ENCODE measurements around the gene RAB11FIP2. TPM values are rescaled to one million over a fixed set of nuclear protein-coding genes. Genes with fewer than 3 reads are reported as not detected.
"Not testable (repeated sequence)": the region's sequence is repeated elsewhere in the genome, so short reads cannot be mapped to it uniquely, and the experiment has no call there.

The RAB11FIP2 gene
- total and polyA plus RNA-seq, 2 experiments from 2014 or later, result 9.8 to 18.4 TPM

DNA sequence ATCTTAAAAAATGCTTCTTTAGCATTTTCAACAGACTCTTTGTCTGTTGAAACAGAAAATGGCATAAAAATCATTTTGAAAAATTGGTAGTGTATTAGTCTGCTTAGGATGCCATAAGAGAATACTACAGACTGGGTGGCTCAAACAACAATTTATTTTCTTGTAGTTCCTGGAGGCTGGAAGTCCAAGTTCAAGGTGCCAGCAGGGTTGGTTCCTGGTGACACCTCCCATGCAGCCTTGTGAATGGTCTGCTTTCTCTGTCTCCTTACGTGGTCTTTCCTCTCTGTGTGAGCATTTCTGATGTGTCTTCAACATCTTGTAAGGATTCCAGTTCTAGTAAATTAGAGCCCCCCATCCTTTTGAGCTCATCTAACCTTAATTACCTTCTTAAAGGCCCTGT lies 26.1 kb upstream of the RAB11FIP2 start:
- H3K27ac ChIP-seq, result no peak overlapping the region
- no peaks in the 10 kb centered on the region for H3K4me1 ChIP-seq (ENCODE audit: low read depth)
- no peaks in the 10 kb centered on the region for H3K9me3 ChIP-seq (ENCODE audit: low read depth)
- no peak for TF ChIP-seq CTCF (IDR thresholded peaks at IDR 0.05; ENCODE audit: low read depth, low read length)
- H3K36me3 ChIP-seq, result no peaks in the 10 kb centered on the region
- H3K27me3 ChIP-seq, result no peaks in the 10 kb centered on the region
- no peak for DNase-seq (ENCODE audit: low read depth in 1 of 2, low spot score in 1 of 2)
- no peak overlapping the region for H3K4me3 ChIP-seq

- not testable (repeated sequence) for H3K9me3 ChIP-seq (ENCODE audit: low read depth); H3K4me3 ChIP-seq; H3K27ac ChIP-seq; H3K36me3 ChIP-seq; DNase-seq (ENCODE audit: low read depth in 1 of 2, low spot score in 1 of 2); H3K4me1 ChIP-seq (ENCODE audit: low read depth); H3K27me3 ChIP-seq
These were observed 20.6 kb upstream of the RAB11FIP2 start for GRCh38 chr10:118067389-118067788.

- H3K27me3 ChIP-seq, result no peaks in the 10 kb centered on the region
- no peak overlapping the region for H3K27ac ChIP-seq
- H3K4me1 ChIP-seq (ENCODE audit: low read depth), result no peaks in the 10 kb centered on the region
- H3K4me3 ChIP-seq, result no peak overlapping the region
- TF ChIP-seq CTCF (IDR thresholded peaks at IDR 0.05; ENCODE audit: low read depth, low read length), result no peak
- H3K9me3 ChIP-seq (ENCODE audit: low read depth), result no peaks in the 10 kb centered on the region
- DNase-seq (ENCODE audit: low read depth in 1 of 2, low spot score in 1 of 2), result no peak
- H3K36me3 ChIP-seq, result no peaks in the 10 kb centered on the region
These were observed 16.1 kb upstream of the RAB11FIP2 start for GRCh38 chr10:118062798-118063238.

DNA sequence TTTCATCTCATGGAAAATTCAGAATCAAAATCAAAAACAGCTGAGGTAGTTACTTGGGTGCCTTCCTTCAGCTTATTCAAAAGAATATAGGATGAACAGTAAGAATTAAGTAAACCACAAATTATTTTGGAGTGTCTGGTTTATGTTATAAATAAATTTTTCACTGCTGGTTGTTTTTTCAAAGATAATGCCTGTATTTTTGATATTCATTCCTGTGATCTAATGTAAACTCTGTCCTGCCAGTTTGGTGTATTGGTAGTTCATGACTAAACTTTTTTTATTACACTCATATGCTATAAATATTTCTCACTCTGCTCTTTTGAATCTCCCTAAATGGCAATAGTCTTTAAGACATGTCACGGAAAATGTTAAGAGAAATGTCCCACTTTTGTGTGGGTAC lies 11.6 kb upstream of the RAB11FIP2 start:
- no peaks in the 10 kb centered on the region for H3K4me1 ChIP-seq (ENCODE audit: low read depth)

DNA sequence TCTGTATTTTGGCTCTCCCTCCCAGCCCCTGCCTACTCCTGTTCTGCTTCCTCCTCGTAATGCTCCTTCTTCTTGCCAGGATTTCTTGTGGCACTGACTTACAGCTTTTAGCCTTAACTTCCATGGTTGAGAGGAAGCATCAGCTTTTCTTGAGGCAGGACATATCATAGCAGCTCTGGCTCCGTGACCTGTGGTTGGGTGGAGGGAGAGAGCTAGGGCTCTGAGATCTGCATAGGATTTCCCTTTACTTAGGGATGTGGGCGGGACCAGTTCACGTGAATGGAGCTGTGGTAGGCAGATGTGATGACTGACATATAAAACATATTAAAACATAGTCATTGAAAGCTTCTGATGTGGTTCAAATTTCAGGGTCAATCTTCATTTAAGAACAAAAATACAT lies 10.6 kb upstream of the RAB11FIP2 start:
- Histone ChIP-seq H3K27ac (no peak overlapping the region), H3K4me3 (no peak overlapping the region), H3K4me1 (ENCODE audit: low read depth) (no peaks in the 10 kb centered on the region), H3K36me3 (no peaks in the 10 kb centered on the region), H3K27me3 (no peaks in the 10 kb centered on the region), H3K9me3 (ENCODE audit: low read depth) (no peaks in the 10 kb centered on the region)
- no peak for DNase-seq (ENCODE audit: low read depth in 1 of 2, low spot score in 1 of 2)
- TF ChIP-seq CTCF (IDR thresholded peaks at IDR 0.05; ENCODE audit: low read depth, low read length), result no peak

More for the DNA sequence above, 11.6 kb upstream of the RAB11FIP2 start:
- Histone ChIP-seq H3K4me3 (no peak overlapping the region), H3K27me3 (no peaks in the 10 kb centered on the region), H3K36me3 (no peaks in the 10 kb centered on the region), H3K9me3 (ENCODE audit: low read depth) (no peaks in the 10 kb centered on the region), H3K27ac (no peak overlapping the region)
- no peak for TF ChIP-seq CTCF (IDR thresholded peaks at IDR 0.05; ENCODE audit: low read depth, low read length)
- no peak for DNase-seq (ENCODE audit: low read depth in 1 of 2, low spot score in 1 of 2)

DNA sequence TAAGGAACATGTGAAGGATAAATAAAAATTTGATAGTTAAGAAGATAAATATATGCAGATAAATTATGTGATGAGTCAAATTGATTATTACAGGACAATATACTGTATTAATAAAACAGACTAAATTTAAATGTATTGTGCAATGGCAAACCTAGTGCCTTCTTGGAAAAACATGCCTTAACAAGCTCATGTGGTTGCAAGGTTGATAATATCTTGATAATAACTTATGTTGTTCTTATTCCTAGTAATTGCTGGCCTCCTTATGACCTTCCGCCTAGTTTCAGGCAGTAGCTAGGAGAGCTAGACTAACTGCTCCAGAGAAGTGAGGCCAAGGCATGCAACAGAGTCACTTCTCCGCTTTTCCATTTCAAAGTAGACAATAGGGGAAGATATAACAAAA lies 7.6 kb upstream of the RAB11FIP2 start:
- TF ChIP-seq CTCF (IDR thresholded peaks at IDR 0.05; ENCODE audit: low read depth, low read length), result no peak
- DNase-seq (ENCODE audit: low read depth in 1 of 2, low spot score in 1 of 2), result no peak

More for the DNA sequence above, 7.6 kb upstream of the RAB11FIP2 start:
- no peak overlapping the region for H3K27ac ChIP-seq
- no peaks in the 10 kb centered on the region for H3K36me3 ChIP-seq
- H3K9me3 ChIP-seq (ENCODE audit: low read depth), result no peaks in the 10 kb centered on the region
- H3K4me3 ChIP-seq, result no peak overlapping the region
- H3K4me1 ChIP-seq (ENCODE audit: low read depth), result no peaks in the 10 kb centered on the region
- no peaks in the 10 kb centered on the region for H3K27me3 ChIP-seq

All from cardiac muscle cell (in vitro differentiated cells and primary cell).